ENCODE measurements around the gene PIH1D1.
A peak's percentile ranks its signal among the peaks of the same experiment; 100 is the strongest.

The PIH1D1 gene

GRCh38 chr19:49451430-49452181, at the start of gene PIH1D1:
TSS of gene PIH1D1 (minus strand) at chr19:49451814. CDS start at chr19:49451574, 240 bp downstream.
- peak; percentile 93 for DNase-seq

- no peak for DNase-seq
These were observed 47.5 kb upstream of the PIH1D1 start for GRCh38 chr19:49499030-49499670.

GRCh38 chr19:49498475-49498874, 46.9 kb upstream of the PIH1D1 start:
- no peak for DNase-seq

DNA sequence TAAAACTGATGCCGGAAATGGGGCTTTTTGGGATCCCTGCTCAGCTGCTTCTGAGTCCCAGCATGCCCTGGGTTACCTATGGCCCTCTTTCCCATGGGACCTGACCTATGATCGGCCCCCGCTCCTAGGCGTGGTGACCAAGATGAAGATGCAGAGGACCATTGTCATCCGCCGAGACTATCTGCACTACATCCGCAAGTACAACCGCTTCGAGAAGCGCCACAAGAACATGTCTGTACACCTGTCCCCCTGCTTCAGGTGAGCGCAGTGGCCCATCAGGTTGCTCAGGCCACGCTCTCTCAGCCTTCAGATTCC, 46.1 kb upstream of the PIH1D1 start:
- DNase-seq, result no peak

DNA sequence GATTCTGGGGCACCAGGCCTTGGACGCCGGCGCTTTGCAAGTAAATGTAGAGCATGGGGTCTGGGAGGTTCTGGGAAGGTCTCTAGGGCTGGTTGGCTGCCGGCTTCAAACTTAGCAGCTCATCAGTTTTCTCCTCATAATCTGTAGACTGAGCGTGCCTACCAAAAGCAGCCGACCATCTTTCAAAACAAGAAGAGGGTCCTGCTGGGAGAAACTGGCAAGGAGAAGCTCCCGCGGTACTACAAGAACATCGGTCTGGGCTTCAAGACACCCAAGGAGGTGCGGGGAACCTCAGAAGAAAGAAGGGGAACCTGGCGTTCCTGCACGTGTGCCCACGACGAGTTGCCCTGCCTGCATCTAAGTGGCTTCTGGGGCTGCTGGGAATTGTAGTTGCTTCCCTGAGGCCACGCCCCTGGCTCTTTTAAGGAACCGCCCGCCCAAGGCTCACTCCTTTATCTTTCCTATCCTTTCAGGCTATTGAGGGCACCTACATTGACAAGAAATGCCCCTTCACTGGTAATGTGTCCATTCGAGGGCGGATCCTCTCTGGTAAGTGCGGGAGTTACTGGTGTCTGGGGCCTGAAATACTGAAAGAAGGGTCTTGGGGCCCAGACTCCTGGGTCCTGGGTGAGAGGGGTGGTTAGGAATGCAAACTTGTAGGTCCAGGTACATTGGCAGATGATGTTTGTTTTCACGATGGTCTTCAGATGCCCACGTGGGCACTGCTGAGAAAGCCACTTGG, 45.6 kb upstream of the PIH1D1 start:
- no peak for DNase-seq

DNA sequence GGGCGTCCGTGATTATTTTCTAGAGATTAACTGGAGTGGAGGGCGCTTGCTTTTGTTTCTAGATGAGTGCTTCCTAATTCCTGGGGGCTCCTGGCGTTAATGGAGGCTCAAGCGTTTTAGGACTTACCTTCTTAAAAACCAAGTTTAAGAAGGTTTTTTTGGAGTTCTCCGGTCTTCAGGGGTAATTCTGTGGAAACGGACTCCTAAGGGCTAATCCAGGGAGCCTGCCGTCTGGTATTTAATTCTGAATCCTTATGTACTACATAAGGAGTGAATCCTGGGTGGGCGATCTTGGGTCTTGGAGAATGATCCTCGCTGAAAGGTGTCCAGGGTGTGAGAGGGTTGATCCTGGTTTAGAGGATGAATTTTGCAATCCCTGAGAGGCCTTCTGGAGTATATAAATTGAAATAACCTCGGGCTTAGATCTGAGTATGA, 45.0 kb upstream of the PIH1D1 start:
- DNase-seq, result no peak

DNA sequence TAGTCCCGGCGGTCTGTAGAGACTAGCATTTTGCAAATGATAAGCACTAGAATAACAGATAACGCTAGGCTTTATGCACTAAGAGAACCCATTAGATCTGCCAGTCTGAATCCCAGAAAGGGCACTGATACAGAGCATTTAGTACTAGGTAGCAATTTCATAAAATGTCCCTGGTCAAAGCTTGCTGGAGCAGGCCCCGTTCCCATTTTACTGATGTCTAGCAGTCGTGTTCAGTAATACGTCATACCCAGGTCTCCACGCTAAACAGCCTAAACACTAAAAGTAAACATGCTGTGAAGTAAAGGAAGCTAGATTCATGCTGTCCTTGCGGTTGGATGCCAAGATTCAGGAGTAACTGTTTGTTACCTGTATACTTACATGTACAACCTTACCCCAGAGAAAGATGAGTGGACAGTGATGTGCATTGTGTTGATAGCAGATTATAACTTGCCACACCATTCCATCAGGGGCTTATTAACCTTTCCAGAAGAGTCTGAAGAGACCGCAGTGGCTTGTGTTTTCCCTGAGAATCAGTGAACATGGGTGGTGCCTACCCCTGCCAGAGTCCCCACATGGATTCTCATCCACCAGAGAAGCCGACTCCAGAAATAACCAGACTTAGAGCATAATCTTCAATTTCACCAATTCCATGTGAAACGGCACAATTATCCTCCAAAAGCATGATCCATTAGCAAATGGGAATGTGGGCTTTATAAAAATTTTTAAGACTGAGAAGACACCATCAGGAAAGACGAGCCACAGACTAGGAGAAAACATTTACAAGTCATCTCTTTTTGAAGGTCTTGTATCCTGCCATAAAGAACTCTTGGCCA, 41.2 kb upstream of the PIH1D1 start:
- DNase-seq, result no peak

- no peak for DNase-seq
These were observed 40.4 kb upstream of the PIH1D1 start for GRCh38 chr19:49491804-49492572.

DNA sequence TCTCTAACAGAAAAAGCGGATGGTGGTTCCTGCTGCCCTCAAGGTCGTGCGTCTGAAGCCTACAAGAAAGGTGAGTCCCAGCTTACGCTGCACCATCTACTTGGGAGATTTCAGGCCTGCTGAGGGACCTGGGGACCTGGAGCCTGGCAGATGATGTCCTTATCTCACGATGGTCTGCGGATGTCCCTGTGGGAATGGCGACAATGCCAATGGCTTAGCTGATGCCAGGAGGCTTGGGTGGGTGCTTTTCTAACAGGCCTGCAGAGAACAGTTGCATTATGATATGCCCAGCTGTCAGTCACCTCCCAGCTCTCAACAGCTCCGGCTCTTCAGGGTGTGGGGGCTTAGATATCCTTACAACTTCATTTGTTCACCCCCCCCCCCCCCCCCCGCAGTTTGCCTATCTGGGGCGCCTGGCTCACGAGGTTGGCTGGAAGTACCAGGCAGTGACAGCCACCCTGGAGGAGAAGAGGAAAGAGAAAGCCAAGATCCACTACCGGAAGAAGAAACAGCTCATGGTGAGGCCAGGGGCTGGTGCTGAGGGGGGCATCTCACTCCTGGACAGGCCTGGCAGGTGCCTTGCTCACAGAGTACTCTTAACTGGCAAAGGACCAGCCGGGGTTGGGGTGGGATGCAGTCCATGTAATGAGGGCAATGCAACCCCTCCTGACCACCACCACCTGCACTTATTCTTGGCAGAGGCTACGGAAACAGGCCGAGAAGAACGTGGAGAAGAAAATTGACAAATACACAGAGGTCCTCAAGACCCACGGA, 39.6 kb upstream of the PIH1D1 start:
- DNase-seq, result no peak

DNA sequence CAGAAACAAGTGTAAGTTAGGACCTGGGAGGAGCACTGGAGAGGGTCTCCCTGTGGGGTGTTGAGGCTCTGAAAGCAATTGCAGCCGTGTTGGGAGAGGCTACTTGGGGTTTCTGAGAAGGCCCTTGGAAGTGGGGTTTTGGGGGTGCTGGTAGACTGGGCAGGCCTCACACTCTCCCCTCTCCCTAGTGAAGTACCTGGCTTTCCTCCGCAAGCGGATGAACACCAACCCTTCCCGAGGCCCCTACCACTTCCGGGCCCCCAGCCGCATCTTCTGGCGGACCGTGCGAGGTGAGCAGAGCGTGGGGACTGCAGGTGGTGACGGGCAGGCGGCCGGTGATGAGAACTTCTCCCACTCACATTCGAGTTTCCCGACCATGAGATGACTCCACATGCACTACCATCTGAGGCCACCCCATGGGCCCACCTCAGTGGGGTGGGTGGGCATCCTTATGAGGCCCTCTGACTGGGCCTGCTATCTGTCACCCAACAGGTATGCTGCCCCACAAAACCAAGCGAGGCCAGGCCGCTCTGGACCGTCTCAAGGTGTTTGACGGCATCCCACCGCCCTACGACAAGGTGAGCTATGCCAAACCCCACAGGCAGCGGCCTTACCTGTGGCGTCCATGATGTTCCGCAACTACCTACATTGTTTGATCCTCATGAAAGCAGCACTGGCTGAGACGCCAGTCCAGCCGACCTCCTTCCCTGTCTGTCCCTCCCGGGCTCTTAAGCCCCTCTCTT, 38.8 kb upstream of the PIH1D1 start:
- DNase-seq, result no peak

DNA sequence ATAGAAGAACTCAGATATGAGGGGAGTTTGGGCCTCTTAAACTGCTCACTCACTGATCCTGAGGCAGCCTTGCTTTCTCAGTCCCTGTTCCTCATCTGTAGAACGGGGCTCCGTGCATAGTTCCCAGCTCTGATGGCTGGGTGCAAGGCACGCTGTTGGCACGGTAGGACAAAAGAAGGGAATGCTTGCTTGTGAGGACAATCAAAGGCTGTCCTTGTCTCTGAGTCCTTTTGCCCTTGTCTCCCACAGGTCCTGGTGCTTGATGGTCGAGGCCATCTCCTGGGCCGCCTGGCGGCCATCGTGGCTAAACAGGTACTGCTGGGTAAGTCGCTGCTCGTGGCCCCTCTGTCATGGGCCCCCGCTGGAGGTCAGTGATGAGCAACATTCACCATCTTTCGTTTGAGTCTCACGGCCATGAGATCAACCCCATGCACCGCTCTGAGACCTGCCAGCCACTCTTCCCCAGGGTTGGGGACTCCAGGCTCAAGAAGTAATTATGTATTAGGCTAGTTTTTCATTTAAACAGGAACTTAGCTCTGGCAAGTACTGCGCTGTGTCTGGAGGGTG, 38.1 kb upstream of the PIH1D1 start:
- no peak for DNase-seq

DNA sequence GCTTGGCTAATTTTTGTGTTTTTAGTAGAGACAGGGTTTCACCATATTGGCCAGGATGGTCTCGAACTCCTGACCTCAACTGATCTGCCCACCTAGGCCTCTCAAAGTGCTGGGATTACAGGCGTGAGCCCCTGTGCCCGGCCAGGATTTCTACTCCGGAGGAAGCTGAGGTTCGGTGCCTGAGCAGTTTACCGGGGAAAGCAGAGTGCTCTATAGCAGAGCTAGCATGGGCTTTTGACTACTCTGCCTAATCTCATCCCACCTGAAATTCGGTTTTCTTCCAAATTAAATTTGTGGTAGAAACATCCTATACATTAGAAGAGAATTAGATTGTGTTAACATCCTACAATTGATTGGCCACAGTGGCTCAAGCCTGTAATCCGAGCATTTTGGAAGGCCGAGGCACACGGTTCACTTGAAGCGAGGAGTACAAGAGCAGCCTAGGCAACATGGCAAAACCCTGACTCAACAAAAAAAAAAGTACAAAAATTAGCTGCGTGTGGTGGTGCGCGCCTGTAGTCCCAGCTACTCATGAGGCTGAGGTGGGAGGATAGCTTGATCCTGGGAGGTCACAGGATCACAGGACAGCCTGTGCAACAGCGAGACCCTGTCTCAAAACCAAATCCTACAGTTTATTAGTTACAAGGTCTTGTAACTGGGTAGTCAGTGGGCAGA, 37.4 kb upstream of the PIH1D1 start:
- no peak for DNase-seq

DNA sequence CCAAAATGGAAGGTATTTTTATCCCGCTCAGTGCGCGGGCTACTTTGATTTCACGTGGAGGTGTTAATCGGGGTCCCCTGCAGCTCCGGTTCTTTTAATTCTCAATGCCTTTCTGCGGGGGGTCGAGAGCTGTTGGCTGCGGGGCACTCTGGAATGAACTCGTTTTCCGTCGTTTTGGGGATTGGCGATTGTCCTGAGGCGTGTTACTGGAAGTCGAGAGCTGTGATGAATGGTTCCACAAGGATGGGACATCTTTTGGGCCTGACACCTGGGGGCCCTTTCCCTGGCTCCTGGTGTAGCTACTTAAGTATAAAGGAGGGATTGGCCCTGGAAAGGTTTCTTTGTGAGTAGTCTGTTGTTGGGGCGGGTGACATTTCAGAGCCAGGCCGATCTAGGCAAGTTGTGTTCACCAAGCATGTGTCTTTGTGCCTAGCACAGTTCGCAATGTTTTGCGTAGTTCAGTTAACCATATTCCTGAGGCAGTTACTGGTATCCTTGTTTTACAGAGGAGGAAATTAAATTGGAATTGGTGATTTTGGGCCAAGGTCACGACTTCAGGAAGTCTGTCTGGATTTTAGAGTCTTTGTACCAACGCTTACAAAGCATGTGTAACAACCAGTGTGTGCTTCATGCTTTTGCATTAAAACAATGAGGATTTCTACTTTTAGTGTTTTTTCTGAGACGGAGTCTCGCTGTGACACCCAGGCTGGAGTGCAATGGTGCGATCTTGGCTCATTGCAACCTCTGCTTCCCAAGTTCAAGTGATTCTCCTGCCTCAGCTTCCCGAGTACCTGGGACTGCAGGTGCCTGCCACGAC, 36.6 kb upstream of the PIH1D1 start:
- DNase-seq, result no peak

GRCh38 chr19:49487277-49488045, 35.8 kb upstream of the PIH1D1 start, which contains the start of gene RPL13A:
TSS of gene RPL13A (plus strand) at chr19:49487608. CDS start at chr19:49487630, 22 bp downstream.
- DNase-seq, result peak; percentile 97

- DNase-seq, result no peak
These were observed 35.2 kb upstream of the PIH1D1 start for GRCh38 chr19:49486710-49487276.

- DNase-seq, result no peak
These were observed 34.6 kb upstream of the PIH1D1 start for GRCh38 chr19:49486232-49486631.

- DNase-seq, result no peak
These were observed 29.5 kb upstream of the PIH1D1 start for GRCh38 chr19:49481020-49481683.

All from NCI-H1048 (cell line).